Lung (tissue), 12 donors: Measurements from ENCODE around the gene FOXC1. TPM values are rescaled to one million over a fixed set of nuclear protein-coding genes. Genes with fewer than 3 reads are reported as not detected.

ENCODE experiments used
- ATAC-seq: fragments of 200-7000 bp; cut with Tn5 transposase; one replicate; pipeline ENCODE4 v1.9.1; 2020; ENCODE audit warnings: moderate number of reproducible peaks; ENCODE audit not compliant: insufficient read depth, low FRiP score
- DNase-seq, 3 donors: peaks; one replicate each; pipeline ENCODE4 v3.0.0-alpha.2; 2013 to 2017
- H3K27ac ChIP-seq, 2 donors: one replicate each; pipeline ENCODE4 v1.5.1; 2013; ENCODE audit warnings: mild to moderate bottlenecking in 2 of 2, moderate library complexity in 2 of 2, control low read depth in 1 of 2, inconsistent platforms in 1 of 2, low read depth in 1 of 2, low read length in 1 of 2
- H3K27me3 ChIP-seq, 3 donors: one replicate each; pipeline ENCODE4 v1.5.1; 2013; ENCODE audit warnings: low read length in 2 of 3; ENCODE audit not compliant: control insufficient read depth in 3 of 3, insufficient read depth in 3 of 3
- H3K36me3 ChIP-seq, 4 donors: one replicate each; pipeline ENCODE4 v1.5.1; 2013; ENCODE audit warnings: low read length in 4 of 4, mild to moderate bottlenecking in 1 of 4, moderate library complexity in 1 of 4; ENCODE audit not compliant: control insufficient read depth in 4 of 4, insufficient read depth in 4 of 4
- H3K4me1 ChIP-seq, 5 donors: one replicate each; pipeline ENCODE4 v1.5.1; 2013; ENCODE audit warnings: low read length in 5 of 5, mild to moderate bottlenecking in 2 of 5, moderate library complexity in 1 of 5; ENCODE audit not compliant: control insufficient read depth in 5 of 5, insufficient read depth in 5 of 5
- H3K4me3 ChIP-seq: one replicate; pipeline ENCODE4 v1.5.1; 2013; ENCODE audit warnings: mild to moderate bottlenecking, control low read depth, moderate library complexity
- H3K9ac ChIP-seq, 2 donors: one replicate each; pipeline ENCODE4 v1.5.1; 2013; ENCODE audit warnings: low read length in 2 of 2, control low read depth in 1 of 2; ENCODE audit not compliant: insufficient read depth in 1 of 2
- H3K9me3 ChIP-seq, 4 donors: one replicate each; pipeline ENCODE4 v1.5.1; 2013; ENCODE audit warnings: low read length in 3 of 4, mild to moderate bottlenecking in 1 of 4, moderate library complexity in 1 of 4; ENCODE audit not compliant: control insufficient read depth in 4 of 4, insufficient read depth in 3 of 4
- WGBS, 2 donors: extraction: QIAGEN DNeasy Blood & Tissue Kit; methylation state at CpG; one replicate each; pipeline ENCODE4 v1.1.7; 2013; 5-methylcytosine and 5-hydroxymethylcytosine counted together
- polyA plus RNA-seq, 2 donors: library from polyadenylated mRNA; stranded (reverse); fragments of 200-250 nt; gene quantifications; one replicate each; pipeline ENCODE4 v1.2.1, GENCODE V29; 2013
- total RNA-seq, 2 donors: library from RNA; depleted of rRNA in 1 of 2; stranded (reverse); fragments of >200 nt in 1 of 2; gene quantifications; one replicate each; pipeline ENCODE4 v1.2.1, GENCODE V29; 2014 to 2021
- TF ChIP-seq, protein P1 (sequence below): IDR thresholded peaks from 2 replicates; pipeline ENCODE4 v1.5.1; 2012; ENCODE audit warnings: mild to moderate bottlenecking; ENCODE audit errors: control extremely low read depth, extremely low read depth
- donor health status: control.
- donor health status: control.
- donor health status: Bipolar disorder and iron deficiency.
- donor health status: healthy.
- donor health status: DM: yes; HTN: yes; CAD: no.

FOXC1 gene
- total and polyA plus RNA-seq, 4 donors, result 1.4 to 6.2 (median 2.5) TPM

- ATAC-seq (no peak), DNase-seq (no peak)
- peaks cover 0 to 10% (median 0%) of the 10 kb centered on the region in 4 donors for H3K9me3 ChIP-seq
- H3K4me1 ChIP-seq, result peaks cover 0 to 11% (median 7%) of the 10 kb centered on the region in 5 donors
- no peak overlapping the region for H3K4me3 ChIP-seq
- no peak overlapping the region for H3K27ac ChIP-seq
- TF ChIP-seq, protein P1, sequence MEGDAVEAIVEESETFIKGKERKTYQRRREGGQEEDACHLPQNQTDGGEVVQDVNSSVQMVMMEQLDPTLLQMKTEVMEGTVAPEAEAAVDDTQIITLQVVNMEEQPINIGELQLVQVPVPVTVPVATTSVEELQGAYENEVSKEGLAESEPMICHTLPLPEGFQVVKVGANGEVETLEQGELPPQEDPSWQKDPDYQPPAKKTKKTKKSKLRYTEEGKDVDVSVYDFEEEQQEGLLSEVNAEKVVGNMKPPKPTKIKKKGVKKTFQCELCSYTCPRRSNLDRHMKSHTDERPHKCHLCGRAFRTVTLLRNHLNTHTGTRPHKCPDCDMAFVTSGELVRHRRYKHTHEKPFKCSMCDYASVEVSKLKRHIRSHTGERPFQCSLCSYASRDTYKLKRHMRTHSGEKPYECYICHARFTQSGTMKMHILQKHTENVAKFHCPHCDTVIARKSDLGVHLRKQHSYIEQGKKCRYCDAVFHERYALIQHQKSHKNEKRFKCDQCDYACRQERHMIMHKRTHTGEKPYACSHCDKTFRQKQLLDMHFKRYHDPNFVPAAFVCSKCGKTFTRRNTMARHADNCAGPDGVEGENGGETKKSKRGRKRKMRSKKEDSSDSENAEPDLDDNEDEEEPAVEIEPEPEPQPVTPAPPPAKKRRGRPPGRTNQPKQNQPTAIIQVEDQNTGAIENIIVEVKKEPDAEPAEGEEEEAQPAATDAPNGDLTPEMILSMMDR, result no peak
- no peaks in the 10 kb centered on the region for H3K36me3 ChIP-seq
- peaks cover 12 to 81% (median 68%) of the 10 kb centered on the region in 3 donors for H3K27me3 ChIP-seq
- WGBS, 2 donors, result 81 to 86% methylated on average over 11 of the region's 11 CpGs
- no peak overlapping the region for H3K9ac ChIP-seq
These were observed 7.2 kb downstream of the FOXC1 start for GRCh38 chr6:1616701-1617463.

DNA sequence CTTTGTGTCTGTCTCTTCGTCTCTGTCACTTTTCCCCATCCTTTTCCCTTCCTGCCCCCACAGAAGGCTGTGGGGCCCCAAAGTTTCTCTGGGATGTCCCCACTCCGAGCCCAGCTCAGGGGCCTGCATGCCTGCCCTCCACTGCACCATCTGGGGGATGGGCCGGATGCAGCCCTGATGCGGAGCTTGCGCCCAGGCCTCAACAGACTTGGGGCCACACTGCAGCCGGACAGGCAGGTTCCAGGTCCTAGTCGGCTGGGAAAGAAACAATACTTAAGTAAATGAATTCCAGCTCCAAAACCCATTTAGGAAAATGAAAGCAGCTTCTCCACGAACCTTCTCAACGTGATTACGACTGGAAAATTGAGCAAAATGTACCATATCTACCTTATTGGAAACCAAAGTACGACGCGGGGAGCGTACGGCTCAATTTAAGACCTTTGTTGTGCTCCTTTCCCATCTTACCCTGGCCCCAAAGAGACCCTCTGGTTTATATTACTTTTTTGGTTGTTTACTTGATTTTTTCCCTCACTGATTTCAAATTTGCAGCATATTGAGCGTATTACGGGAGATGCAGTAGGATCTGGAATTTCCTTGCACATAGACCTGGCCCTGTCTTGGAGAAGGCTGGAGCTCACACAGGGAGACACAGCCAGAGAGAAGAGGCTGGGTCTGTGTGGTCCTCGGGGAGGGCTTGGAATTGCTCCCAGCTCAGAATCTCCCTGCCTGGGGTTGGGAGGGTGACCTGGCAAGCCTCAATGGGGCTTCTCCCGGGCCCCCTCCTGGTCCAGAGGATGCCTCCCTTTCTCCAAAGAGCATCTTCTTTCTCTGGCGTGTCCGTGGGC, 8.0 kb downstream of the FOXC1 start:
- Histone ChIP-seq H3K9ac (no peak overlapping the region), H3K27me3 (peaks cover 12 to 81% (median 66%) of the 10 kb centered on the region in 3 donors), H3K4me3 (no peak overlapping the region), H3K4me1 (peaks cover 0 to 10% (median 7%) of the 10 kb centered on the region in 5 donors), H3K36me3 (no peaks in the 10 kb centered on the region), H3K9me3 (peaks cover 0 to 16% (median 0%) of the 10 kb centered on the region in 4 donors), H3K27ac (no peak overlapping the region)
- DNase-seq, result no peak
- ATAC-seq, result no peak
- 89% methylated on average over 21 of the region's 21 CpGs for WGBS, 2 donors
- TF ChIP-seq, protein P1, result no peak

DNA sequence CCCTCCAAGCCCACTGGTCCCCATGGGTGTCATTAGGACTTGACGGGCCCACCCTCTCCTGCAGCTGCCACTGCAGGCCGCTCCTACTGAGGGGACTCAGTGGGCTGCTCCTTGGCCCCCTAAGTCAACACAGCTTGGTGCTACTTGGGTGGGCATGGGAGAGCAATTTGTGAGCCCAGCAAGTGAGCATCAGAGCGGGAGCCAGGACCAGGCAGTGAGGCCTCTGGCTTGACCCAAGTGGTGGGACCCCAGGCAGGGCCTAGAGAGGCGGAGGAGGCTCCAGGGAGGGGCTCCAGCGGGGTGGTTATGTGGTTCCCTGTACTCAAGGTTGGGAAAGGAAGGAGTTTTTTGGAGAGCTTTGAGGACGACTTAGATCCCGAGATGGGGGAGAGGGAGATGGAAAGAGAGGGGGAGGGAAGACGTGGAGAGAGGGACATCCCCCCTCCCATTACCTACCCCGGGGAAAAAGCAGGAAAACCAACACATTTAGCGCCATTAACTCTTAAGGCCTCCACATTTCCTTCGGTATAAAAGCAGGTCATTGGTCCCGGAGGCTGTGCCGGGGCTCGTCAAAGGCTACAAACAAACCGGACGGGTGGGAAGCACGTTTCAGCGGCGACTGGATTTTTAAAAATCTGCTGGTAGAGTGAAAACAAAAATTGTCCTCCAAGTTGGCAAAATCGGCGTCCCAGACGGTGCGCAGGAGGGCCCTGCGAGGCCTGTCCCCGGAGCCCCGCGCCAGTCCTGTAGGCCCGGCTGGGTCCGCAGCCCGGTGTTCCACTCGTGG, 8.8 kb downstream of the FOXC1 start:
- no peak overlapping the region for H3K27ac ChIP-seq
- peaks cover 0 to 16% (median 0%) of the 10 kb centered on the region in 4 donors for H3K9me3 ChIP-seq
- TF ChIP-seq, protein P1, result no peak
- peaks cover 12 to 81% (median 66%) of the 10 kb centered on the region in 3 donors for H3K27me3 ChIP-seq
- H3K36me3 ChIP-seq, result no peaks in the 10 kb centered on the region
- 63 to 75% methylated on average over 30 to 31 of the region's 31 CpGs for WGBS, 2 donors
- ATAC-seq (no peak), DNase-seq (no peak)
- H3K4me3 ChIP-seq, result no peak overlapping the region
- H3K4me1 ChIP-seq, result peaks cover 0 to 10% (median 7%) of the 10 kb centered on the region in 5 donors
- H3K9ac ChIP-seq, result no peak overlapping the region
